22Rv1 (cell line): Measurements from ENCODE around the gene GNG12.

ENCODE experiments used
- CTCF ChIP-seq: fragments of 450-650 bp; IDR thresholded peaks from 2 replicates; pipeline ENCODE4 v1.5.1; 2017; ENCODE audit warnings: mild to moderate bottlenecking
- ZFX ChIP-seq: fragments of 450-650 bp; IDR thresholded peaks from 2 replicates; pipeline ENCODE4 v1.6.1; 2017; ENCODE audit warnings: antibody characterized with exemption, borderline replicate concordance

GRCh38 chr1:67672260-67672803 lies 160.9 kb downstream of the GNG12 start:
- TF ChIP-seq CTCF (no peak), ZFX (no peak)
